Common myeloid progenitor, CD34-positive (primary cell): ENCODE data around the gene MMS19.

ENCODE experiments used
- CTCF ChIA-PET: fragments of 350-600 bp; sonication (Branson Sonifier 250); formaldehyde crosslinking; loops from one replicate; lab custom pipeline; 2021; ENCODE audit warnings: antibody characterized with exemption; lab: Charles Lee
- POLR2A ChIA-PET: fragments of 350-600 bp; sonication (Branson Sonifier 250); formaldehyde crosslinking; loops from one replicate; lab custom pipeline; 2021; ENCODE audit warnings: antibody characterized with exemption; lab: Charles Lee
- DNase-seq, 3 donors: peaks; one replicate each; pipeline versions ENCODE4 v3.0.0 to v3.0.0-alpha.2; 2013
- H3K27ac ChIP-seq, 2 experiments: 1 replicate in 1 of 2; 2 replicates in 1 of 2; pipeline ENCODE4 v1.7.0; 2013; ENCODE audit warnings: inconsistent platforms in 2 of 2, low read length in 2 of 2, mild to moderate bottlenecking in 2 of 2, low read depth in 1 of 2, moderate library complexity in 1 of 2; ENCODE audit not compliant: severe bottlenecking in 2 of 2, insufficient read depth in 1 of 2, poor library complexity in 1 of 2
- H3K27me3 ChIP-seq, 5 experiments: replicated peaks in 2 of 5; 1 replicate in 3 of 5; 2 replicates in 2 of 5; pipeline versions ENCODE4 v1.6.1 to v1.7.0; 2013; ENCODE audit warnings: low read length in 4 of 5, mild to moderate bottlenecking in 2 of 5, moderate library complexity in 2 of 5, inconsistent platforms in 1 of 5; ENCODE audit not compliant: insufficient read depth in 5 of 5, control insufficient read depth in 4 of 5
- H3K36me3 ChIP-seq, 4 experiments: 1 replicate in 2 of 4; 2 replicates in 2 of 4; pipeline versions ENCODE4 v1.6.1 to v1.7.0; 2013; ENCODE audit warnings: low read length in 3 of 4, control low read depth in 1 of 4, mild to moderate bottlenecking in 1 of 4; ENCODE audit not compliant: control insufficient read depth in 4 of 4, insufficient read depth in 4 of 4
- H3K4me1 ChIP-seq, 4 experiments: 1 replicate in 3 of 4; 2 replicates in 1 of 4; pipeline versions ENCODE4 v1.6.1 to v1.7.1; 2013; ENCODE audit warnings: low read length in 3 of 4, mild to moderate bottlenecking in 3 of 4, control low read depth in 1 of 4, inconsistent platforms in 1 of 4, moderate library complexity in 1 of 4; ENCODE audit not compliant: control insufficient read depth in 4 of 4, insufficient read depth in 4 of 4; ENCODE audit errors: control extremely low read depth in 1 of 4
- H3K4me3 ChIP-seq, 7 experiments: 1 replicate in 4 of 7; 2 replicates in 3 of 7; pipeline versions ENCODE4 v1.5.1 to v1.7.0; 2013; ENCODE audit warnings: mild to moderate bottlenecking in 7 of 7, low read length in 6 of 7, moderate library complexity in 6 of 7, inconsistent platforms in 2 of 7, low read depth in 2 of 7, control low read depth in 1 of 7; ENCODE audit not compliant: insufficient read depth in 4 of 7, control insufficient read depth in 1 of 7; ENCODE audit errors: extremely low read depth in 1 of 7
- H3K9me3 ChIP-seq, 5 experiments: 1 replicate in 4 of 5; 2 replicates in 1 of 5; pipeline versions ENCODE4 v1.6.1 to v1.7.1; 2013; ENCODE audit warnings: low read length in 4 of 5, mild to moderate bottlenecking in 2 of 5, inconsistent platforms in 1 of 5, low read depth in 1 of 5, moderate library complexity in 1 of 5; ENCODE audit not compliant: control insufficient read depth in 4 of 5, insufficient read depth in 2 of 5; ENCODE audit errors: control extremely low read depth in 1 of 5
- WGBS: methylation state at CpG from one replicate; pipeline ENCODE4 v1.1.5; 2013; ENCODE audit not compliant: insufficient coverage; 5-methylcytosine and 5-hydroxymethylcytosine counted together

Gene MMS19

DNA sequence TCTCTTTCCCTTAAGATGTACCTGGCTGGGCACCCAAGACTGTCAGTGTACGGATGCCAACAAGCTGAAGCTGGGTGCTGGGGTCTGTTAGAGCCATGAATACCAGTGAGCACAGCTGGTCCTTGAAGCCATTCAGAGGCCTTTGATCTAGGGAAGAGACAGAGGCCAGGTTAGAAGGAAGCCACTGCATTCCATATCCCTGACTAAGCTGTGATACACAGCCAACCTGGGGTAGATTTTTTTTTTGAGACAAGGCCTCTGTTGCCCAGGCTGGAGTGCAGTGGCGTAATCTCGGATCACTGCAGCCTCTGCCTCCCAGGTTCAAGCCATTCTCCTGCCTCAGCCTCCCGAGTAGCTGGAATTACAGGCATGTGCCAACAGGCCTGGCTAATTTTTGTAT lies 31.5 kb downstream of the MMS19 start:
- POLR2A ChIA-PET, result no interaction called here
- no peaks in the 10 kb centered on the region for H3K27me3 ChIP-seq
- 100% methylated on average over 3 of the region's 4 CpGs for WGBS
- CTCF ChIA-PET, result interaction anchor here (0.8 to 6.1 kb wide), 12 partner anchors 9 to 115 kb away, joined by 3 to 59 read pairs (median 6); no protein-coding TSS in a partner anchor
- H3K9me3 ChIP-seq, result no peaks in the 10 kb centered on the region
- no peak overlapping the region for H3K4me3 ChIP-seq
- DNase-seq, result no peak
- no peak overlapping the region for H3K27ac ChIP-seq
- H3K36me3 ChIP-seq, result peaks cover 31 to 91% (median 78%) of the 10 kb centered on the region in 4 experiments
- no peaks in the 10 kb centered on the region for H3K4me1 ChIP-seq

DNA sequence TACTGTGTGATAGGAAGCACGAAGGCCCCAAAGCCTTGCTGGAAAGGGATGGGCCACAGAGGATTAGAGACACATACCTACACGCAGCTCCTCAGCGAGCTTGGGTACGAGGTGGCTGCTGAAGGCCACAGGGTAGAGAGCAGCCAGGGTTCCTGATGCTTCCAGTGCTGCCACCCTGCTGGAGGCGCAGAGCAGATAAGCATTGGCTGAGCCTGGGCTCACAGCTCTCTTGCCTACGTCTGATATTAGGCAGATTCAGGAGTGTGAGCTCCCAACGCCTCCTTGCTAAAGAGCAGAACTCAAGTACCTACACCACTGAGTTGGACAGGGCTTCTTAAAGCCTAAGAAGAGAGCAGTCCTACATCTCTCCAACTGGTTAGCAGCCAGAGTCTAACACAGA lies 32.2 kb downstream of the MMS19 start:
- Histone ChIP-seq H3K9me3 (no peaks in the 10 kb centered on the region), H3K27me3 (no peaks in the 10 kb centered on the region), H3K4me1 (no peaks in the 10 kb centered on the region), H3K27ac (no peak overlapping the region), H3K4me3 (no peak overlapping the region), H3K36me3 (peaks cover 33 to 95% (median 83%) of the 10 kb centered on the region in 4 experiments)
- no peak for DNase-seq
- ChIA-PET CTCF (interaction anchor here (0.8 to 6.1 kb wide), 11 partner anchors 9 to 149 kb away, joined by 3 to 59 read pairs (median 6); no protein-coding TSS in a partner anchor), POLR2A (no interaction called here)
- 94% methylated on average over 6 of the region's 7 CpGs for WGBS

DNA sequence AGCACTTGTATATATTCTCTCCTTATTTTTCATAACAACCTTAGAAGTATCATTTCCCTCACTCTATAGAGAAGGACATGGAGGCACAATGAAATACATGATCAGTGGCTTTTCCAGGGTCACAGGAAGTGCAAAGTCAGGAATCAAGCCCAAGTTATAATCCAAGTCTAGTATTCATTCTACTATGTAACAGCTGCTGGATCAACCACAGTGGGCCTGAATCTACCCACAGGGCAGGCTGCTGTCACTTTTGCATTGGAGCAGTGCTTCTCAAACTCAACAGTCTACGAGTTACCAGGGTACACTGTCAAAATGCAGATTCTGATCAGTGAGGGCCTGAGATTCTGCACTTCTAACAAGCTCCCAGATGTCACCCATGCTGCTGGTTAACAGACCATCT lies 34.0 kb downstream of the MMS19 start:
- ChIA-PET POLR2A (no interaction called here), CTCF (interaction anchor here (0.7 to 6.1 kb wide), 13 partner anchors 11 to 148 kb away, joined by 3 to 59 read pairs (median 4); no protein-coding TSS in a partner anchor)
- Histone ChIP-seq H3K4me3 (no peak overlapping the region), H3K27me3 (no peaks in the 10 kb centered on the region), H3K27ac (no peak overlapping the region), H3K4me1 (no peaks in the 10 kb centered on the region), H3K9me3 (no peaks in the 10 kb centered on the region), H3K36me3 (peaks cover 28 to 95% (median 79%) of the 10 kb centered on the region in 4 experiments)
- no peak for DNase-seq
- 100% methylated on average over 1 of the region's 1 CpG for WGBS

DNA sequence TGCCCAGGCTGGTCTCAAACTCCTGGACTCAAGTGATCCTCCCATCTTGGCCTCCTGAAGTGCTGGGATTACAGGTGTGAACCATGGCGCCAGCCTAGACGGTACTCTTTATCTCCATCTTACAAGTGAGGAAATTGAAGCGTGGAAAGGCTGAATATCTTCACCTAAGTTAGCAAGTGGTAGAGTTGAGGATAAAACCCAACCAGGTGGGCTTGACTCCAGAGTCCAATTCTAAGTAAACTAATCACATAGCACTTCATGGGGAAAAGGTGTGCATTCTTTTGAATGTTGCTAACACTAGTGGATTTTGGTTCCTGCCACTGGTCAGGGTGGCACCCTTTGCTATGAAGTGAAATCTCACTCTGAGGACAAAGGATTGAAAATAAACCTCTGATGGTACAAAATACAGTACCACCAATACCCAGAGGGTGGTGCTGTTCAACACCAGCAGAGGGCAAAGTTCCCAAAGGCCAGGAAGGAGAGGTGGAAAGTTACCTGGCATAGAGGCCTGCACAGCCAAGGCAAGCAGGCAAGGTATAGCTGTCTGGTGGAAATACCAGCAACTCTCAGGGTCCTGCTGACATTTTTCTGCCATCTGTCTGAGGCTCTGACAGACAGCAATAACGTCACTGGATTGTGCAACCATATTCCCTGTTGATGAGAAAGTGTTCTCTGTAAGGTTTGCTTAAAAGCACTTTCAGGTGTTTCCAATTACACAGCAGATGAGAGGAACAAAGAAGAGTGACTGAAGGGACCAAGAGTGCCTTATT lies 34.7 kb downstream of the MMS19 start:
- POLR2A ChIA-PET, result no interaction called here
- H3K36me3 ChIP-seq, result peaks cover 29 to 96% (median 80%) of the 10 kb centered on the region in 4 experiments

DNA sequence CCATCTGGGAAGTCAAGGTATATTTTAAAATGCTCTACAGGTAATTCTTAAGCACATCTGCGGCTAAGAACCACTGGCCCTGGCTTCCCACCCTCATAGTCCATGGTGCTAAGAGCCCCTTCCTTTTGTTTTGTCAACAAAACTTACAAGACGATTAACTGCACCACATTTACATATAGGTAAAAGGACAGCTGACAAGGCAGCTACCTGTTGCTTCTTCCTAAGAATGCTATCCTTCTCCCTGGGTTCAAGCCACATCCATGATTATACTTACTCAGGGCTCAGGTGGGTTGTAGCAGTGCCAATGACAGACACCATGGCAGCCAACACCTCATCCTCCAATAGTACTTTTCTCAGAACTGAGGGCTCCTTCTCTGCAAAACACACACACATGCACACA lies 35.9 kb downstream of the MMS19 start:
- WGBS, result 100% methylated on average over 2 of the region's 2 CpGs
- peaks cover 25 to 94% (median 77%) of the 10 kb centered on the region in 4 experiments for H3K36me3 ChIP-seq
- H3K4me3 ChIP-seq, result no peak overlapping the region
- no peak overlapping the region for H3K27ac ChIP-seq
- H3K4me1 ChIP-seq, result no peaks in the 10 kb centered on the region
- ChIA-PET CTCF (interaction anchor here (0.6 to 4.9 kb wide), 13 partner anchors 8 to 203 kb away, joined by 3 to 18 read pairs (median 4); no protein-coding TSS in a partner anchor), POLR2A (no interaction called here)
- H3K9me3 ChIP-seq, result no peaks in the 10 kb centered on the region
- no peak for DNase-seq
- H3K27me3 ChIP-seq, result no peaks in the 10 kb centered on the region

More for the DNA sequence above, 34.7 kb downstream of the MMS19 start:
- Histone ChIP-seq H3K4me3 (no peak overlapping the region), H3K27ac (no peak overlapping the region), H3K27me3 (no peaks in the 10 kb centered on the region), H3K4me1 (no peaks in the 10 kb centered on the region), H3K9me3 (no peaks in the 10 kb centered on the region)
- 100% methylated on average over 2 of the region's 4 CpGs for WGBS
- DNase-seq, result peak; percentile 42 to 56 (median 42)
- CTCF ChIA-PET, result interaction anchor here (0.8 to 6.1 kb wide), 13 partner anchors 11 to 149 kb away, joined by 3 to 59 read pairs (median 4); no protein-coding TSS in a partner anchor

DNA sequence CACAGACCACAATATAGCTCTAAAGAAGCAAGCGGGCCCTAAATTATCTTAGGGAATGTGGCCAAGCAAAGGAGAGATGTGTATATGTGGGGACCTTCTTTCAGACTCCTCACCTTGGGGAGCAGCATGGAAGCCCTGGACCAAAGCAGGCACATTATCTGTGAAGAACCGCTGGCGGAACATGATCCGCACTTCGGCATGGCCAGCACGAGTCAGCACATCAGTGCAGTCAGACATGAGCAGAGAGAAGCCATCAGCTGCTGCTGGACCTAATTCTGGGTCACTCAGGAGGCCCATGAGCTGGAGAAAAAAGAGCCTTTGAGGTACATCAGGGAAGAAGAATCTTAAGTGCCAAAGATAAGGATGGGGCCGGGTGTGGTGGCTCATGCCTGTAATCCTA lies 38.3 kb downstream of the MMS19 start:
- POLR2A ChIA-PET, result interaction anchor here (0.6 to 1.2 kb wide), 2 partner anchors 15 to 18 kb away, joined by 4 read pairs; no protein-coding TSS in a partner anchor
- H3K4me3 ChIP-seq, result no peak overlapping the region
- CTCF ChIA-PET, result interaction anchor here (0.8 to 1.4 kb wide), 6 partner anchors 8 to 93 kb away, joined by 3 to 4 read pairs (median 3); no protein-coding TSS in a partner anchor
- DNase-seq, result no peak
- H3K4me1 ChIP-seq, result no peaks in the 10 kb centered on the region
- H3K9me3 ChIP-seq, result no peaks in the 10 kb centered on the region
- WGBS, result 87% methylated on average over 6 of the region's 7 CpGs
- H3K36me3 ChIP-seq, result peaks cover 28 to 93% (median 81%) of the 10 kb centered on the region in 4 experiments
- H3K27me3 ChIP-seq, result no peaks in the 10 kb centered on the region
- no peak overlapping the region for H3K27ac ChIP-seq

DNA sequence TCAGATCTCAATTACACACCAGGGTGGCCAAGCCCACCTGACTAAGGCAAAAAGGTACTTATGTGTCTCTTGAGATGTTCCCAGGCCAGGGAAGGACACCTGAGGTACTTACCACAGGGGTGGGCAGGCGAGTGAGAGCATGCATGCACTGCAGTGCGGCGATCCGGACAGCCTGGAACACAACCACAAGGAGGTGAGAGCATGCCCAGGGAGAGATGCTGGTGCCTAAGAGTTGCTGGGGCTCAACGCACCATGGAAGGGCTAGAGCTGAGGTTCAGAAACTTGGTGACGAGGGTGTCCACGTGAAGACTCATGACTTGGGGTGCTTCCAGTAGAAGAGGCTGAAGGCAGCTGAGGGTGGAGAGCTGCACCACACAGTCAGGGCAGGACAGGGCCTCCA lies 39.1 kb downstream of the MMS19 start:
- no peak overlapping the region for H3K27ac ChIP-seq
- H3K36me3 ChIP-seq, result peaks cover 30 to 94% (median 77%) of the 10 kb centered on the region in 4 experiments
- CTCF ChIA-PET, result interaction anchor here (0.8 to 1.4 kb wide), 5 partner anchors 9 to 94 kb away, joined by 3 to 4 read pairs (median 3); no protein-coding TSS in a partner anchor
- no peaks in the 10 kb centered on the region for H3K4me1 ChIP-seq
- H3K27me3 ChIP-seq, result no peaks in the 10 kb centered on the region
- no peak overlapping the region for H3K4me3 ChIP-seq
- POLR2A ChIA-PET, result interaction anchor here (0.6 to 1.2 kb wide), 2 partner anchors 15 to 19 kb away, joined by 4 read pairs; no protein-coding TSS in a partner anchor
- 100% methylated on average over 7 of the region's 7 CpGs for WGBS
- DNase-seq, result no peak
- no peaks in the 10 kb centered on the region for H3K9me3 ChIP-seq
